ENCODE results near the gene PMIS2.

Gene PMIS2

GRCh38 chr19:35585848-35586247 is at the start of gene PMIS2:
PMIS2 (plus strand) TSS chr19:35586173; CDS start chr19:35586260, 87 bp downstream.
- DNase-seq = no peak

- no peak for DNase-seq
These were observed 46.7 kb upstream of the PMIS2 start for GRCh38 chr19:35539314-35539713.

- DNase-seq = no peak
These were observed 46.1 kb upstream of the PMIS2 start for GRCh38 chr19:35539850-35540249.

- no peak for DNase-seq
These were observed 45.5 kb upstream of the PMIS2 start for GRCh38 chr19:35540356-35540927.

- no peak for DNase-seq
These were observed 43.8 kb upstream of the PMIS2 start for GRCh38 chr19:35542209-35542608.

GRCh38 chr19:35543280-35544109 is 42.5 kb upstream of the PMIS2 start:
- no peak for DNase-seq

- DNase-seq = no peak
These were observed 41.7 kb upstream of the PMIS2 start for GRCh38 chr19:35544110-35544802.

GRCh38 chr19:35545001-35545854 is 40.7 kb upstream of the PMIS2 start, which contains the start of gene TMEM147:
TMEM147 (plus strand) TSS chr19:35545626; CDS start chr19:35545740, 114 bp downstream.
- peak; percentile 73 for DNase-seq

GRCh38 chr19:35545855-35546381 is 40.1 kb upstream of the PMIS2 start:
- DNase-seq = peak; percentile 60

GRCh38 chr19:35546532-35546931 is 39.4 kb upstream of the PMIS2 start:
- no peak for DNase-seq

GRCh38 chr19:35549174-35549788 is 36.7 kb upstream of the PMIS2 start:
- peak; percentile 59 for DNase-seq

GRCh38 chr19:35549879-35550523 is 36.0 kb upstream of the PMIS2 start:
- no peak for DNase-seq

GRCh38 chr19:35551091-35551810 is 34.7 kb upstream of the PMIS2 start:
- no peak for DNase-seq

GRCh38 chr19:35552534-35553384 is 33.2 kb upstream of the PMIS2 start:
- no peak for DNase-seq

- no peak for DNase-seq
These were observed 32.5 kb upstream of the PMIS2 start for GRCh38 chr19:35553385-35554000.

- no peak for DNase-seq
These were observed 31.9 kb upstream of the PMIS2 start for GRCh38 chr19:35554076-35554475.

- no peak for DNase-seq
These were observed 30.5 kb upstream of the PMIS2 start for GRCh38 chr19:35555301-35556005.

- no peak for DNase-seq
These were observed 29.9 kb upstream of the PMIS2 start for GRCh38 chr19:35556025-35556590.
